GM12878 (cell line): ENCODE results near the gene COL27A1. TPM values are rescaled to one million over a fixed set of nuclear protein-coding genes. Genes with fewer than 3 reads are reported as not detected.

Experiments used
- ATAC-seq: fragments of 200-7000 bp; cut with Tn5 transposase; 3 replicates; pipeline ENCODE4 v1.9.1; 2020; ENCODE audit warnings: mild to moderate bottlenecking, moderate library complexity
- BruUV-seq: library from RNA; stranded (reverse); fragments of 400-500 nt; replicated peaks from 2 replicates; lab custom pipeline; 2021; lab: Mats Ljungman, UMichigan
- CTCF ChIA-PET: fragments of 300-600 bp; sonication (Branson Sonifier 250); formaldehyde crosslinking; extraction: SDS; loops from one replicate; lab custom pipeline; 2021; ENCODE audit warnings: inconsistent platforms; lab: Yijun Ruan, JAX
- POLR2A ChIA-PET: fragments of 350-600 bp; formaldehyde crosslinking; extraction: SDS; loops from one replicate; lab custom pipeline; 2021; ENCODE audit warnings: inconsistent platforms; lab: Charles Lee
- RAD21 ChIA-PET: fragments of 300-600 bp; sonication (Branson Sonifier 250); formaldehyde crosslinking; loops from one replicate; lab custom pipeline; 2023; ENCODE audit warnings: antibody characterized with exemption; ENCODE audit not compliant: unreplicated experiment; lab: Charles Lee
- SMC1A ChIA-PET: fragments of 300-600 bp; sonication (Branson Sonifier 250); formaldehyde crosslinking; loops from one replicate; lab custom pipeline; 2023; ENCODE audit not compliant: unreplicated experiment, uncharacterized antibody; lab: Charles Lee
- DNase-seq: peaks from one replicate; pipeline ENCODE4 v3.0.0-alpha.2; 2011; ENCODE audit warnings: low read depth, low spot score
- FAIRE-seq: peaks from 3 replicates; lab custom pipeline; 2011; peaks lifted over from hg19 to GRCh38; lab: Jason Lieb, UNC
- H2AFZ ChIP-seq: 2 replicates; pipeline ENCODE4 v1.6.0; 2011; ENCODE audit warnings: low read depth, low read length, control low read depth; ENCODE audit not compliant: control insufficient read depth
- H3K27ac ChIP-seq: 2 replicates; pipeline ENCODE4 v1.5.1; 2011; ENCODE audit warnings: control low read depth; ENCODE audit not compliant: control insufficient read depth, insufficient read depth
- H3K27me3 ChIP-seq, 2 experiments: replicated peaks in 1 of 2; 2 replicates each; pipeline versions ENCODE4 v1.6.0 to v1.6.1; 2011; ENCODE audit warnings: low read length in 1 of 2; ENCODE audit not compliant: control insufficient read depth in 2 of 2, insufficient read depth in 2 of 2
- H3K36me3 ChIP-seq, 2 experiments: 2 replicates each; pipeline ENCODE4 v1.5.1; 2011; ENCODE audit warnings: low read length in 1 of 2; ENCODE audit not compliant: control insufficient read depth in 2 of 2, insufficient read depth in 2 of 2
- H3K4me1 ChIP-seq: 2 replicates; pipeline ENCODE4 v1.6.1; 2011; ENCODE audit warnings: mild to moderate bottlenecking, low read length, moderate library complexity, mixed read lengths; ENCODE audit not compliant: control insufficient read depth, insufficient read depth
- H3K4me2 ChIP-seq: 2 replicates; pipeline ENCODE4 v1.6.0; 2011; ENCODE audit warnings: control low read depth; ENCODE audit not compliant: control insufficient read depth, insufficient read depth
- H3K4me3 ChIP-seq: fragments of 200-600 bp; sonication (generic); 2 replicates; pipeline ENCODE4 v1.5.1; 2016
- H3K79me2 ChIP-seq: 2 replicates; pipeline ENCODE4 v1.6.0; 2011; ENCODE audit warnings: low read length; ENCODE audit not compliant: control insufficient read depth, insufficient read depth
- H3K9ac ChIP-seq: 2 replicates; pipeline ENCODE4 v1.8.0; 2011; ENCODE audit warnings: low read length, control low read depth, mixed read lengths; ENCODE audit not compliant: control insufficient read depth, insufficient read depth
- H3K9me3 ChIP-seq: replicated peaks from 3 replicates; pipeline ENCODE4 v1.5.1; 2011; ENCODE audit warnings: mild to moderate bottlenecking, low read length; ENCODE audit not compliant: control insufficient read depth, insufficient read depth
- H4K20me1 ChIP-seq: 2 replicates; pipeline ENCODE4 v1.6.0; 2011; ENCODE audit not compliant: control insufficient read depth, insufficient read depth
- BACH1 ChIP-seq: fragments of 450-650 bp; IDR thresholded peaks from 2 replicates; pipeline ENCODE4 v1.6.1; 2017; ENCODE audit warnings: mild to moderate bottlenecking, borderline replicate concordance
- CHD1 ChIP-seq: IDR thresholded peaks from 2 replicates; pipeline ENCODE4 v1.6.1; 2012; ENCODE audit warnings: low read depth, low read length, improper control_type of control experiment
- CREM ChIP-seq: IDR thresholded peaks from 2 replicates; pipeline ENCODE4 v1.6.1; 2014; ENCODE audit warnings: antibody characterized with exemption, low read depth
- ETV6 ChIP-seq, 2 experiments: fragments of 450-650 bp in 1 of 2; IDR thresholded peaks in 1 of 2; conservative IDR thresholded peaks in 1 of 2; 2 replicates each; pipeline ENCODE4 v1.6.1; 2014; ENCODE audit warnings: antibody characterized with exemption in 1 of 2, borderline replicate concordance in 1 of 2, low read depth in 1 of 2, mild to moderate bottlenecking in 1 of 2, moderate library complexity in 1 of 2
- EZH2 ChIP-seq: IDR thresholded peaks from 2 replicates; pipeline ENCODE4 v1.6.1; 2012; ENCODE audit warnings: low read depth, mild to moderate bottlenecking, control low read depth, inconsistent platforms, low read length, borderline replicate concordance; ENCODE audit not compliant: control insufficient read depth
- GATAD2B ChIP-seq: fragments of 450-650 bp; conservative IDR thresholded peaks from 2 replicates; pipeline ENCODE4 v1.6.1; 2017; ENCODE audit warnings: low read depth, mild to moderate bottlenecking, moderate library complexity
- JUNB ChIP-seq: IDR thresholded peaks from 2 replicates; pipeline ENCODE4 v1.6.1; 2016; ENCODE audit warnings: antibody characterized with exemption, mild to moderate bottlenecking
- MXI1 ChIP-seq: fragments of 150-350 bp; IDR thresholded peaks from 2 replicates; pipeline ENCODE4 v1.6.1; 2011; ENCODE audit warnings: low read depth, mild to moderate bottlenecking, inconsistent platforms, low read length, improper control_type of control experiment
- MYC ChIP-seq: IDR thresholded peaks from 2 replicates; pipeline ENCODE4 v1.6.1; 2011; ENCODE audit warnings: mild to moderate bottlenecking, low read length, moderate library complexity, inconsistent platforms; ENCODE audit not compliant: insufficient read depth, insufficient replicate concordance, insufficient read length, severe bottlenecking
- PAX5 ChIP-seq: IDR thresholded peaks from 2 replicates; pipeline ENCODE4 v1.6.1; 2011; ENCODE audit warnings: low read depth, low read length, borderline replicate concordance
- RAD21 ChIP-seq: IDR thresholded peaks from 2 replicates; pipeline ENCODE4 v1.6.1; 2011; ENCODE audit warnings: mild to moderate bottlenecking, low read depth, low read length, moderate library complexity; ENCODE audit not compliant: insufficient read depth
- SPI1 ChIP-seq: IDR thresholded peaks from 2 replicates; pipeline ENCODE4 v1.6.1; 2011; ENCODE audit warnings: low read depth, mild to moderate bottlenecking, low read length, moderate library complexity, borderline replicate concordance; ENCODE audit not compliant: insufficient read depth
- STAT3 ChIP-seq: IDR thresholded peaks from 2 replicates; pipeline ENCODE4 v1.6.1; 2011; ENCODE audit warnings: low read depth, low read length, improper control_type of control experiment
- TAF1 ChIP-seq: IDR thresholded peaks from 2 replicates; pipeline ENCODE4 v1.6.1; 2011; ENCODE audit warnings: mild to moderate bottlenecking, low read depth, low read length, borderline replicate concordance
- WGBS: methylation state at CpG from one replicate; pipeline ENCODE4 v1.1.6; 2016; ENCODE audit warnings: low lambda C conversion rate; ENCODE audit not compliant: insufficient replicate concordance, insufficient coverage; ENCODE audit errors: missing lambda C conversion rate; 5-methylcytosine and 5-hydroxymethylcytosine counted together
- in situ Hi-C: fragments of 300-500 bp; cut with MboI; formaldehyde crosslinking; loops from 9 replicates; pipeline ENCODE4 v1.14.3; 2018; ENCODE audit warnings: mixed read lengths
- intact Hi-C: fragments of 100-400 bp; cut with micrococcal nuclease; formaldehyde crosslinking; loops from one replicate; pipeline ENCODE4 v1.14.2; 2022; ENCODE audit not compliant: unreplicated experiment
- polyA plus RNA-seq, 11 experiments: library from polyadenylated mRNA; depleted of rRNA in 4 of 11; unstranded in 6 of 11; stranded (reverse) in 5 of 11; fragments of >200 nt; fragmentation: Nextera tagmentation in 4 of 11; fragmentation: Illumina TruSeq in 1 of 11; extraction: Ambion mirVana in 4 of 11; extraction: Trizol in 1 of 11; gene quantifications; 1 replicate in 1 of 11; 2 replicates in 10 of 11; pipeline versions ENCODE4 v1.2.1 to v1.2.3, GENCODE V29; 2011 to 2016; ENCODE audit warnings: inconsistent platforms in 2 of 11, missing spikeins in 2 of 11, low read depth in 1 of 11
- total RNA-seq, 4 experiments: library from RNA; depleted of rRNA in 3 of 4; stranded (reverse); fragments of >200 nt in 3 of 4; fragmentation: Illumina TruSeq in 1 of 4; extraction: Trizol in 1 of 4; gene quantifications; 2 replicates each; pipeline versions ENCODE4 v1.2.1 to v1.2.3, GENCODE V29; 2013 to 2021
- TF ChIP-seq, protein P1 (sequence below): fragments of 450-650 bp; IDR thresholded peaks from 2 replicates; pipeline ENCODE4 v1.6.1; 2017; ENCODE audit warnings: low read depth, mild to moderate bottlenecking, moderate library complexity
- TF ChIP-seq, protein P2 (sequence below): fragments of 450-650 bp; IDR thresholded peaks from 2 replicates; pipeline ENCODE4 v1.6.1; 2016; ENCODE audit warnings: mild to moderate bottlenecking

COL27A1 gene
- total and polyA plus RNA-seq, 10 of the 15 experiments (the other 5 are each of a cell fraction or from before 2014, with no cell fraction given), result 0.10 TPM; not detected in 9

DNA sequence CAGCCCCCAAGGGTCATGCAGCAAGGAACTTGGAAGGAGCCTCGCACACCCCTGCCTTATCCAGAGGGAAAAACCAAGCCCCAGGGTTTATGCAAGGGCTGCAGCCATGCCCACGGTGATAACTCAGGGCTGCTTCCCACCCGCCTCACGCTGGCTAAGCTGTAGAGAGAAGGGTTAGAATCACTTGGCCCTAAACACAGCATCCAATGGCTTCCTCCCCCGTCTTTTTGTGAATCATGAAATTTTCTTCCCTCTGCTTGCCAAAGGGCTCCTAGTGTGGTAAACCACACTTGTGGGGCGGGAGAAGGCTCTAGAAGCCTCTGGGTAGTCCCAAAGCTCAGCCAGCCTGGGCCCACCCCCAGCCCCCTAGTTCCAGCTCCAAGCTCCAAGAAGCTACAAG is 111.6 kb downstream of the COL27A1 start:
- ATAC-seq (no peak), DNase-seq (no peak), FAIRE-seq (no peak)
- H3K4me1 ChIP-seq, result no peaks in the 10 kb centered on the region
- in situ Hi-C loops, result no loop called here
- H3K9me3 ChIP-seq, result no peaks in the 10 kb centered on the region
- SMC1A ChIA-PET, result no interaction called here
- H3K4me3 ChIP-seq, result no peak overlapping the region
- no peak overlapping the region for H3K27ac ChIP-seq
- POLR2A ChIA-PET, result no interaction called here
- H3K9ac ChIP-seq, result no peak overlapping the region
- H3K36me3 ChIP-seq, result no peaks in the 10 kb centered on the region
- H4K20me1 ChIP-seq, result no peaks in the 10 kb centered on the region
- TF ChIP-seq SPI1, result no peak
- TF ChIP-seq ETV6 (conservative IDR thresholded peaks at IDR 0.05 in 1 of 2, IDR thresholded peaks at IDR 0.05 in 1 of 2; ENCODE audit: borderline replicate concordance in 1 of 2, low read depth in 1 of 2), result no peak
- no peak for TF ChIP-seq GATAD2B
- TF ChIP-seq, protein P1, sequence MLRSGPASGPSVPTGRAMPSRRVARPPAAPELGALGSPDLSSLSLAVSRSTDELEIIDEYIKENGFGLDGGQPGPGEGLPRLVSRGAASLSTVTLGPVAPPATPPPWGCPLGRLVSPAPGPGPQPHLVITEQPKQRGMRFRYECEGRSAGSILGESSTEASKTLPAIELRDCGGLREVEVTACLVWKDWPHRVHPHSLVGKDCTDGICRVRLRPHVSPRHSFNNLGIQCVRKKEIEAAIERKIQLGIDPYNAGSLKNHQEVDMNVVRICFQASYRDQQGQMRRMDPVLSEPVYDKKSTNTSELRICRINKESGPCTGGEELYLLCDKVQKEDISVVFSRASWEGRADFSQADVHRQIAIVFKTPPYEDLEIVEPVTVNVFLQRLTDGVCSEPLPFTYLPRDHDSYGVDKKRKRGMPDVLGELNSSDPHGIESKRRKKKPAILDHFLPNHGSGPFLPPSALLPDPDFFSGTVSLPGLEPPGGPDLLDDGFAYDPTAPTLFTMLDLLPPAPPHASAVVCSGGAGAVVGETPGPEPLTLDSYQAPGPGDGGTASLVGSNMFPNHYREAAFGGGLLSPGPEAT, result no peak
- TF ChIP-seq BACH1, result no peak
- no peak for TF ChIP-seq MYC
- TF ChIP-seq MXI1, result no peak
- TF ChIP-seq, protein P2, sequence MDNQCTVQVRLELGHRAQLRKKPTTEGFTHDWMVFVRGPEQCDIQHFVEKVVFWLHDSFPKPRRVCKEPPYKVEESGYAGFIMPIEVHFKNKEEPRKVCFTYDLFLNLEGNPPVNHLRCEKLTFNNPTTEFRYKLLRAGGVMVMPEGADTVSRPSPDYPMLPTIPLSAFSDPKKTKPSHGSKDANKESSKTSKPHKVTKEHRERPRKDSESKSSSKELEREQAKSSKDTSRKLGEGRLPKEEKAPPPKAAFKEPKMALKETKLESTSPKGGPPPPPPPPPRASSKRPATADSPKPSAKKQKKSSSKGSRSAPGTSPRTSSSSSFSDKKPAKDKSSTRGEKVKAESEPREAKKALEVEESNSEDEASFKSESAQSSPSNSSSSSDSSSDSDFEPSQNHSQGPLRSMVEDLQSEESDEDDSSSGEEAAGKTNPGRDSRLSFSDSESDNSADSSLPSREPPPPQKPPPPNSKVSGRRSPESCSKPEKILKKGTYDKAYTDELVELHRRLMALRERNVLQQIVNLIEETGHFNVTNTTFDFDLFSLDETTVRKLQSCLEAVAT, result no peak
- TF ChIP-seq JUNB, result no peak
- no peak for TF ChIP-seq EZH2
- TF ChIP-seq PAX5, result no peak
- no peak for TF ChIP-seq CREM
- TF ChIP-seq TAF1, result no peak
- TF ChIP-seq RAD21, result no peak
- no peak for TF ChIP-seq STAT3
- no peak for TF ChIP-seq CHD1
- TF ChIP-seq, all 136 proteins: peak for 0
- 6% methylated on average over 6 of the region's 6 CpGs for WGBS
- BruUV-seq, result no TSS peak
- intact Hi-C loops, result no loop called here
- Histone ChIP-seq H3K4me2 (no peak overlapping the region), H2AFZ (no peak overlapping the region), H3K27me3 (peaks cover 0 to 13% of the 10 kb centered on the region in 2 experiments), H3K79me2 (no peaks in the 10 kb centered on the region)
- ChIA-PET RAD21 (no interaction called here), CTCF (no interaction called here)
